Measurements from ENCODE around the gene SULT1B1. TPM values are rescaled to one million over a fixed set of nuclear protein-coding genes. Genes with fewer than 3 reads are reported as not detected.

SULT1B1 gene
- total and polyA plus RNA-seq, 10 of the 15 experiments (the other 5 are each of a cell fraction or from before 2014, with no cell fraction given): 0.01 to 0.05 (median 0.01) TPM; not detected in 7

DNA sequence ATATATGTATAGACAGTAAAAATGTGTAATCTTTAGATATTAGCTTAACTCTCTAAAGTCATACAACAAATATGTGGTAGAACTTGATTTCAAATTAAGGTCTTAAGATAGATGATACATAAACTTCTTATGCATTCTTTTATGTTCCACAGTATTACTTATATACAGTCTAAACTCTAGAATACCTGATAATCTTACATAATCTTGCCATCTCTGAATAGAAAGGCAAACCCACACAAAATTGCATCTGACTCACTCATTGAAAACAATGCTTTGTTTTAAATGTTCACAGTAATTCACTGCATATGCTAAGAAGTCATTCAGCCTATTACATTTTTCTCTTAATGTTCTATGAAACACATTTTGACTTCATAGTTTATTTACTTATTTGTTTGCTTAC is 10.1 kb downstream of the SULT1B1 start:
- POLR2A ChIA-PET: no interaction called here
- no peak for DNase-seq (ENCODE audit: low read depth, low spot score)

More for the DNA sequence above, 10.1 kb downstream of the SULT1B1 start:
- Histone ChIP-seq H3K9ac (ENCODE audit: control insufficient read depth, insufficient read depth, low read length) (no peak overlapping the region), H3K79me2 (ENCODE audit: control insufficient read depth, insufficient read depth, low read length) (no peaks in the 10 kb centered on the region), H3K27me3 (replicated peaks in 1 of 2; ENCODE audit: control insufficient read depth in 2 of 2, insufficient read depth in 2 of 2, low read length in 1 of 2) (no peaks in the 10 kb centered on the region; a peak in 1 of 4 replicates), H3K36me3 (ENCODE audit: control insufficient read depth in 2 of 2, insufficient read depth in 2 of 2, low read length in 1 of 2) (no peaks in the 10 kb centered on the region), H4K20me1 (ENCODE audit: control insufficient read depth, insufficient read depth) (no peaks in the 10 kb centered on the region), H3K4me1 (ENCODE audit: control insufficient read depth, insufficient read depth, low read length) (no peaks in the 10 kb centered on the region), H3K4me2 (ENCODE audit: control insufficient read depth, insufficient read depth) (no peak overlapping the region), H3K27ac (ENCODE audit: control insufficient read depth, insufficient read depth) (no peak overlapping the region), H3K4me3 (no peak overlapping the region), H3K9me3 (replicated peaks; ENCODE audit: control insufficient read depth, insufficient read depth, low read length) (no peaks in the 10 kb centered on the region), H2AFZ (ENCODE audit: control insufficient read depth, low read depth, low read length) (no peak overlapping the region)
- SMC1A ChIA-PET (ENCODE audit: uncharacterized antibody, unreplicated experiment): no interaction called here
- BruUV-seq (replicated peaks): no TSS peak
- FAIRE-seq (no peak), ATAC-seq (no peak)
- in situ Hi-C loops (cut with MboI): no loop called here
- intact Hi-C loops (cut with micrococcal nuclease; ENCODE audit: unreplicated experiment): no loop called here
- no peak for TF ChIP-seq MYB (IDR thresholded peaks at IDR 0.05; ENCODE audit: borderline replicate concordance, low read depth, low read length)
- no peak for TF ChIP-seq E2F4 (IDR thresholded peaks at IDR 0.05; ENCODE audit: low read depth, low read length)
- no peak for TF ChIP-seq STAT3 (IDR thresholded peaks at IDR 0.05; ENCODE audit: low read depth, low read length)
- TF ChIP-seq HCFC1 (IDR thresholded peaks at IDR 0.05; ENCODE audit: low read length): no peak
- TF ChIP-seq EZH2 (IDR thresholded peaks at IDR 0.05; ENCODE audit: borderline replicate concordance, control insufficient read depth, low read depth, low read length): no peak
- TF ChIP-seq BRCA1 (IDR thresholded peaks at IDR 0.05; ENCODE audit: low read depth, low read length): no peak
- no peak for TF ChIP-seq PKNOX1 (IDR thresholded peaks at IDR 0.05)
- TF ChIP-seq CBFB (IDR thresholded peaks at IDR 0.05; ENCODE audit: low read depth): no peak
- TF ChIP-seq SUPT20H (IDR thresholded peaks at IDR 0.05; ENCODE audit: borderline replicate concordance, control insufficient read depth, low read depth, low read length): no peak
- TF ChIP-seq MEF2B (IDR thresholded peaks at IDR 0.05; ENCODE audit: partially characterized antibody, poor library complexity, severe bottlenecking): no peak
- TF ChIP-seq POLR2AphosphoS5 (IDR thresholded peaks at IDR 0.05; ENCODE audit: low read length): no peak
- no peak for TF ChIP-seq ZNF622 (IDR thresholded peaks at IDR 0.05)
- no peak for TF ChIP-seq POLR2A (IDR thresholded peaks at IDR 0.05; ENCODE audit: low read depth, low read length)
- TF ChIP-seq NFYB (IDR thresholded peaks at IDR 0.05; ENCODE audit: insufficient read depth, low read depth, low read length): no peak
- TF ChIP-seq ZNF207 (IDR thresholded peaks at IDR 0.05; ENCODE audit: borderline replicate concordance): no peak
- TF ChIP-seq ZNF274 (IDR thresholded peaks at IDR 0.05; ENCODE audit: insufficient read depth, insufficient read length): no peak
- CTCF ChIA-PET: no interaction called here
- RAD21 ChIA-PET (ENCODE audit: unreplicated experiment): no interaction called here
